Suprapubic skin (tissue), 4 donors: ENCODE data around the gene AARS1.

ENCODE experiments used
- CTCF ChIP-seq, 2 donors: fragments of 200-600 bp in 1 of 2; fragments of 450-650 bp in 1 of 2; sonication (generic) in 1 of 2; IDR thresholded peaks; one replicate each; pipeline ENCODE4 v1.5.1; 2016 to 2019; ENCODE audit warnings: antibody characterized with exemption in 2 of 2, mild to moderate bottlenecking in 1 of 2, moderate library complexity in 1 of 2
- EP300 ChIP-seq: sonication (generic); formaldehyde crosslinking; IDR thresholded peaks from one replicate; pipeline ENCODE4 v1.6.1; 2017; ENCODE audit warnings: antibody characterized with exemption
- POLR2A ChIP-seq, 2 donors: fragments of 450-650 bp; IDR thresholded peaks; one replicate each; pipeline ENCODE4 v1.6.1; 2017; ENCODE audit warnings: antibody characterized with exemption in 2 of 2, mild to moderate bottlenecking in 2 of 2, moderate library complexity in 2 of 2
- POLR2AphosphoS5 ChIP-seq, 3 donors: sonication (generic); formaldehyde crosslinking; IDR thresholded peaks; one replicate each; pipeline ENCODE4 v1.6.1; 2017; ENCODE audit warnings: antibody characterized with exemption in 3 of 3

GRCh38 chr16:70267516-70267915 lies 21.8 kb downstream of the AARS1 start:
- peak; percentile 24 to 52 for TF ChIP-seq CTCF (IDR thresholded peaks at IDR 0.05)
- no peak for TF ChIP-seq POLR2A (IDR thresholded peaks at IDR 0.05)
- no peak for TF ChIP-seq EP300
- no peak for TF ChIP-seq POLR2AphosphoS5 (IDR thresholded peaks at IDR 0.05)
